Activated CD4-positive, alpha-beta T cell treated with anti-CD3 and anti-CD28 coated beads, Interleukin-2, amount 50 U/mL, for 48 hours (primary cell): ENCODE measurements around the gene ELAVL1.

Experiments
- DNase-seq, 2 experiments: peaks; one replicate each; pipeline ENCODE4 v3.0.0-alpha.2; 2020

ELAVL1 gene

GRCh38 chr19:8020681-8021080, 15.2 kb upstream of the ELAVL1 start:
- no peak for DNase-seq

- peak; percentile 34 to 53 for DNase-seq
Observed at GRCh38 chr19:8017808-8018207, 12.4 kb upstream of the ELAVL1 start.

- DNase-seq = peak; percentile 25 to 44
Observed at GRCh38 chr19:8004723-8005513, 523 bp downstream of the ELAVL1 start.

GRCh38 chr19:8004001-8004400, 1.4 kb downstream of the ELAVL1 start:
- DNase-seq = no peak

- peak; percentile 84 to 89 for DNase-seq
Observed at GRCh38 chr19:8001995-8002849, 3.2 kb downstream of the ELAVL1 start.

GRCh38 chr19:8001651-8001994, 3.8 kb downstream of the ELAVL1 start:
- DNase-seq = no peak

- DNase-seq = no peak
Observed at GRCh38 chr19:8000298-8001038, 5.0 kb downstream of the ELAVL1 start.

GRCh38 chr19:7999376-7999775, 6.1 kb downstream of the ELAVL1 start:
- no peak for DNase-seq

- no peak for DNase-seq
Observed at GRCh38 chr19:7997809-7998480, 7.5 kb downstream of the ELAVL1 start.

- DNase-seq = no peak
Observed at GRCh38 chr19:7996883-7997282, 8.6 kb downstream of the ELAVL1 start.

- DNase-seq = no peak
Observed at GRCh38 chr19:7995810-7996158, 9.7 kb downstream of the ELAVL1 start.

GRCh38 chr19:7994928-7995809, 10.3 kb downstream of the ELAVL1 start:
- DNase-seq = no peak

- no peak for DNase-seq
Observed at GRCh38 chr19:7994114-7994513, 11.3 kb downstream of the ELAVL1 start.

- DNase-seq = no peak
Observed at GRCh38 chr19:7993560-7993959, 11.9 kb downstream of the ELAVL1 start.

- no peak for DNase-seq
Observed at GRCh38 chr19:7992575-7992974, 12.9 kb downstream of the ELAVL1 start.

GRCh38 chr19:7989071-7989575, 16.3 kb downstream of the ELAVL1 start:
- DNase-seq = no peak

GRCh38 chr19:7988307-7988706, 17.1 kb downstream of the ELAVL1 start:
- no peak for DNase-seq

GRCh38 chr19:7987114-7987768, 18.2 kb downstream of the ELAVL1 start:
- no peak for DNase-seq

- no peak for DNase-seq
Observed at GRCh38 chr19:7986321-7987113, 18.9 kb downstream of the ELAVL1 start.

GRCh38 chr19:7985481-7985911, 19.9 kb downstream of the ELAVL1 start:
- DNase-seq = no peak
